ENCODE data around the gene FA2H.

GRCh38 chr16:74771656-74772315 lies 2.8 kb downstream of the FA2H start:
- TF ChIP-seq, protein P1, sequence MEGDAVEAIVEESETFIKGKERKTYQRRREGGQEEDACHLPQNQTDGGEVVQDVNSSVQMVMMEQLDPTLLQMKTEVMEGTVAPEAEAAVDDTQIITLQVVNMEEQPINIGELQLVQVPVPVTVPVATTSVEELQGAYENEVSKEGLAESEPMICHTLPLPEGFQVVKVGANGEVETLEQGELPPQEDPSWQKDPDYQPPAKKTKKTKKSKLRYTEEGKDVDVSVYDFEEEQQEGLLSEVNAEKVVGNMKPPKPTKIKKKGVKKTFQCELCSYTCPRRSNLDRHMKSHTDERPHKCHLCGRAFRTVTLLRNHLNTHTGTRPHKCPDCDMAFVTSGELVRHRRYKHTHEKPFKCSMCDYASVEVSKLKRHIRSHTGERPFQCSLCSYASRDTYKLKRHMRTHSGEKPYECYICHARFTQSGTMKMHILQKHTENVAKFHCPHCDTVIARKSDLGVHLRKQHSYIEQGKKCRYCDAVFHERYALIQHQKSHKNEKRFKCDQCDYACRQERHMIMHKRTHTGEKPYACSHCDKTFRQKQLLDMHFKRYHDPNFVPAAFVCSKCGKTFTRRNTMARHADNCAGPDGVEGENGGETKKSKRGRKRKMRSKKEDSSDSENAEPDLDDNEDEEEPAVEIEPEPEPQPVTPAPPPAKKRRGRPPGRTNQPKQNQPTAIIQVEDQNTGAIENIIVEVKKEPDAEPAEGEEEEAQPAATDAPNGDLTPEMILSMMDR (IDR thresholded peaks at IDR 0.05; ENCODE audit: insufficient read depth, low read length, poor library complexity, severe bottlenecking): no peak
- no peak for TF ChIP-seq EZH2phosphoT487 (conservative IDR thresholded peaks at IDR 0.05; ENCODE audit: low read length)
